ENCODE measurements around the gene MIA2. TPM values are rescaled to one million over a fixed set of nuclear protein-coding genes. Genes with fewer than 3 reads are reported as not detected.

Gene MIA2
- total RNA-seq, 1 donor from 2014 or later = 25.3 TPM

GRCh38 chr14:39406560-39406959 lies 172.8 kb downstream of the MIA2 start:
- H3K27ac ChIP-seq = no peak overlapping the region
- H3K9me3 ChIP-seq = no peaks in the 10 kb centered on the region
- no peak overlapping the region for H3K4me3 ChIP-seq
- TF ChIP-seq POLR2AphosphoS5 (IDR thresholded peaks at IDR 0.05; ENCODE audit: insufficient read depth in 1 of 2, low read depth in 1 of 2) = no peak
- TF ChIP-seq CTCF (IDR thresholded peaks at IDR 0.05) = no peak
- TF ChIP-seq POLR2A (IDR thresholded peaks at IDR 0.05) = no peak
- intact Hi-C loops (cut with DNase I) = no loop called here
- H3K27me3 ChIP-seq = no peaks in the 10 kb centered on the region
- H3K36me3 ChIP-seq = peaks cover 0 to under 1% of the 10 kb centered on the region in 2 donors
- no peak for DNase-seq (ENCODE audit: extremely low spot score in 2 of 2)
- H3K4me1 ChIP-seq = no peaks in the 10 kb centered on the region

DNA sequence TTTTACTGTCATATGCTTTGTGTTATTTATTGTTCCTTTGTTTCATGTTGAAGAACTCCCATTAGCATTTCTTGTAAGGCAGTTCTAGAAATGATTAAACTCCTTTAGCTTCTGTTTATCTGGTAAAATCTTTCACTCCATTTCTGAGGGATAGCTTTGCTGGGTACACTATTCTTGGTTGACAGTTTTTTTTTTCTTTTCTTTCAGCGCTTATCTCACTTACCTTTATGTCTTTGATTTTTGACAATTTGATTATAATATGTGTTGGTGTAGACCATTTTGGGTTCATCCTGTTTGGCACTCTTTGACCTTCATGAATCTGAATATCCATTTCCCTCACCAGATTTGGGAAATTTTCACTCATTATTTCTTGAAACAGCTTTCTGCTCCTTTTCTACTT lies 182.4 kb downstream of the MIA2 start:
- DNase-seq (ENCODE audit: extremely low spot score in 2 of 2) = no peak
- intact Hi-C loops (cut with DNase I) = no loop called here
- no peak for TF ChIP-seq POLR2A (IDR thresholded peaks at IDR 0.05)
- no peak for TF ChIP-seq POLR2AphosphoS5 (IDR thresholded peaks at IDR 0.05; ENCODE audit: insufficient read depth in 1 of 2, low read depth in 1 of 2)
- no peak for TF ChIP-seq CTCF (IDR thresholded peaks at IDR 0.05)
- H3K9me3 ChIP-seq = peaks cover 7% of the 10 kb centered on the region
- peaks cover 7% of the 10 kb centered on the region for H3K4me1 ChIP-seq
- no peak overlapping the region for H3K27ac ChIP-seq
- no peak overlapping the region for H3K4me3 ChIP-seq
- no peaks in the 10 kb centered on the region for H3K27me3 ChIP-seq
- H3K36me3 ChIP-seq = no peaks in the 10 kb centered on the region

DNA sequence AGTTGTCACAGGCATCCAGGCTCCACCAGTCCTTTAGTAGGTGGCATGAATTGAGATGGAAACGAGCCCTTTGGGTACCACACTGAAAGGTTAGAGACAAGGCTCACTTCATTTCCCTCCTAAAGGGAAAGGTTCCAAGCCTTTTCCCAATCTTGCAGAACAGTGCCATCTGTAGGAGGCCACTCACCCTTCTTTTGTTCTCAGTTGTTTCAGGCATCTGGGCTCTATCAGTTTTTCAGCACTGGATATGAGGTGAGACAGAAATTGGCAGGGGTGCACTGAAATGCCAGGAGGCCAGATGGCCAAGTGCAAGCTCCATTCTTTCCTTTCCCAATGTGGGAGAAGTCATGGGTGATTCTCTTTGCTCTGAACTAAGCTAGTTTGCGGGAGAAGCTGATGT lies 183.3 kb downstream of the MIA2 start:
- H3K36me3 ChIP-seq = no peaks in the 10 kb centered on the region
- peaks cover 11% of the 10 kb centered on the region for H3K4me1 ChIP-seq
- H3K27ac ChIP-seq = no peak overlapping the region
- H3K27me3 ChIP-seq = no peaks in the 10 kb centered on the region
- DNase-seq (ENCODE audit: extremely low spot score in 2 of 2) = no peak
- H3K9me3 ChIP-seq = peaks cover 7% of the 10 kb centered on the region
- no peak overlapping the region for H3K4me3 ChIP-seq
- no peak for TF ChIP-seq POLR2A (IDR thresholded peaks at IDR 0.05)
- no peak for TF ChIP-seq POLR2AphosphoS5 (IDR thresholded peaks at IDR 0.05; ENCODE audit: insufficient read depth in 1 of 2, low read depth in 1 of 2)
- TF ChIP-seq CTCF (IDR thresholded peaks at IDR 0.05) = no peak
- intact Hi-C loops (cut with DNase I) = no loop called here

GRCh38 chr14:39419272-39419671 lies 185.6 kb downstream of the MIA2 start:
- Histone ChIP-seq H3K27ac (no peak overlapping the region), H3K4me1 (peaks cover 27% of the 10 kb centered on the region), H3K27me3 (no peaks in the 10 kb centered on the region), H3K4me3 (no peak overlapping the region), H3K36me3 (no peaks in the 10 kb centered on the region), H3K9me3 (peaks cover 7% of the 10 kb centered on the region)
- no peak for DNase-seq (ENCODE audit: extremely low spot score in 2 of 2)
- TF ChIP-seq POLR2A (IDR thresholded peaks at IDR 0.05) = no peak
- no peak for TF ChIP-seq POLR2AphosphoS5 (IDR thresholded peaks at IDR 0.05; ENCODE audit: insufficient read depth in 1 of 2, low read depth in 1 of 2)
- no peak for TF ChIP-seq CTCF (IDR thresholded peaks at IDR 0.05)
- intact Hi-C loops (cut with DNase I) = no loop called here

GRCh38 chr14:39422243-39422642 lies 188.5 kb downstream of the MIA2 start:
- intact Hi-C loops (cut with DNase I) = no loop called here
- Histone ChIP-seq H3K36me3 (no peaks in the 10 kb centered on the region), H3K4me3 (no peak overlapping the region), H3K27me3 (no peaks in the 10 kb centered on the region), H3K27ac (no peak overlapping the region), H3K4me1 (peaks cover 52% of the 10 kb centered on the region), H3K9me3 (no peaks in the 10 kb centered on the region)
- DNase-seq (ENCODE audit: extremely low spot score in 2 of 2) = no peak
- no peak for TF ChIP-seq POLR2A (IDR thresholded peaks at IDR 0.05)
- no peak for TF ChIP-seq POLR2AphosphoS5 (IDR thresholded peaks at IDR 0.05; ENCODE audit: insufficient read depth in 1 of 2, low read depth in 1 of 2)
- no peak for TF ChIP-seq CTCF (IDR thresholded peaks at IDR 0.05)

Data from vagina (tissue), 2 donors.